Activated CD8-positive, alpha-beta T cell treated with anti-CD3 and anti-CD28 coated beads for 36 hours (primary cell): Measurements from ENCODE around the gene THOP1. TPM values are rescaled to one million over a fixed set of nuclear protein-coding genes. Genes with fewer than 3 reads are reported as not detected.

Experiments used
- ATAC-seq: fragments of 200-7000 bp; cut with Tn5 transposase; one replicate; pipeline ENCODE4 v1.10.0; 2021; ENCODE audit warnings: mild to moderate bottlenecking, moderate library complexity
- CTCF ChIA-PET: fragments of 350-600 bp; sonication (Branson Sonifier 250); formaldehyde crosslinking; loops from one replicate; lab custom pipeline; 2021; ENCODE audit warnings: antibody characterized with exemption; lab: Charles Lee
- POLR2A ChIA-PET: fragments of 350-600 bp; sonication (Branson Sonifier 250); formaldehyde crosslinking; loops from one replicate; lab custom pipeline; 2021; ENCODE audit warnings: antibody characterized with exemption; lab: Charles Lee
- DNase-seq: peaks from one replicate; pipeline ENCODE4 v3.0.0-alpha.2; 2020
- H3K27ac Mint-ChIP-seq: one replicate; pipeline ENCODE4 v1.8.0; 2021; ENCODE audit warnings: mild to moderate bottlenecking, mixed read lengths
- H3K27me3 Mint-ChIP-seq: one replicate; pipeline ENCODE4 v1.8.0; 2021; ENCODE audit warnings: mixed read lengths
- H3K36me3 Mint-ChIP-seq: one replicate; pipeline ENCODE4 v1.8.0; 2021; ENCODE audit warnings: low read depth, mixed read lengths
- H3K4me1 Mint-ChIP-seq: one replicate; pipeline ENCODE4 v1.8.0; 2021; ENCODE audit warnings: low read depth, mixed read lengths
- H3K4me3 Mint-ChIP-seq: one replicate; pipeline ENCODE4 v1.8.0; 2021; ENCODE audit warnings: mild to moderate bottlenecking, moderate library complexity, mixed read lengths
- H3K9me3 Mint-ChIP-seq: one replicate; pipeline ENCODE4 v1.8.0; 2021; ENCODE audit warnings: mixed read lengths
- intact Hi-C: fragments of 100-400 bp; cut with micrococcal nuclease; formaldehyde crosslinking; loops from one replicate; pipeline ENCODE4 v1.10.0; 2022
- total RNA-seq, 2 experiments: library from RNA; stranded (reverse); gene quantifications; one replicate each; pipeline ENCODE4 v1.2.3, GENCODE V29; 2021
- TF ChIP-seq, protein P1 (sequence below): fragments of 200-600 bp; IDR thresholded peaks from one replicate; pipeline ENCODE4 v1.8.0; 2022; ENCODE audit warnings: antibody characterized with exemption, mild to moderate bottlenecking

Gene THOP1
- total RNA-seq, 2 experiments from 2014 or later: 157 to 158 TPM

DNA sequence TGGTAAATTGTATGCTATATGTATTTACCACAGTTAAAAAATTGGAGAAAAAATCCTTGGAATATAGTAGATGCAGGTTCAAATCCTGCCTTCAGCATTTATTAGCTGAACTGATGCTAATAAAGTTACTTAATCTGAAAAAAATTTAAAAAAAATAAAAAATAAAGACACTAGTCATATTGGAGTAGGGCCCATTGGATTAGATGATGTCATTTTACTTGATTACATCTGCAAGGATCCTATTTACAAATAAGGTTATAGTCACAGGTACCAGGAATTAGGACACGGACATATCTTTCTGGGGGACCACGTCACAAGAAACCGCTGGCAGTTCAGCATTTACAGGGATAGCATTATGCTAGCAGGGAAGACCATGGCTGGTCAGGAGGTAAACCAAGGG, 62.2 kb downstream of the THOP1 start:
- peaks cover 15% of the 10 kb centered on the region for H3K9me3 Mint-ChIP-seq
- intact Hi-C loops: no loop called here
- no peak overlapping the region for H3K27ac Mint-ChIP-seq
- H3K4me1 Mint-ChIP-seq: peaks cover 15% of the 10 kb centered on the region
- no peak overlapping the region for H3K4me3 Mint-ChIP-seq
- CTCF ChIA-PET: interaction anchor here (0.9 kb wide), 1 partner anchor 40 kb away, joined by 3 read pairs; no protein-coding TSS in a partner anchor
- H3K27me3 Mint-ChIP-seq: no peaks in the 10 kb centered on the region
- peaks cover 35% of the 10 kb centered on the region for H3K36me3 Mint-ChIP-seq
- no peak for ATAC-seq
- POLR2A ChIA-PET: no interaction called here
- TF ChIP-seq, protein P1, sequence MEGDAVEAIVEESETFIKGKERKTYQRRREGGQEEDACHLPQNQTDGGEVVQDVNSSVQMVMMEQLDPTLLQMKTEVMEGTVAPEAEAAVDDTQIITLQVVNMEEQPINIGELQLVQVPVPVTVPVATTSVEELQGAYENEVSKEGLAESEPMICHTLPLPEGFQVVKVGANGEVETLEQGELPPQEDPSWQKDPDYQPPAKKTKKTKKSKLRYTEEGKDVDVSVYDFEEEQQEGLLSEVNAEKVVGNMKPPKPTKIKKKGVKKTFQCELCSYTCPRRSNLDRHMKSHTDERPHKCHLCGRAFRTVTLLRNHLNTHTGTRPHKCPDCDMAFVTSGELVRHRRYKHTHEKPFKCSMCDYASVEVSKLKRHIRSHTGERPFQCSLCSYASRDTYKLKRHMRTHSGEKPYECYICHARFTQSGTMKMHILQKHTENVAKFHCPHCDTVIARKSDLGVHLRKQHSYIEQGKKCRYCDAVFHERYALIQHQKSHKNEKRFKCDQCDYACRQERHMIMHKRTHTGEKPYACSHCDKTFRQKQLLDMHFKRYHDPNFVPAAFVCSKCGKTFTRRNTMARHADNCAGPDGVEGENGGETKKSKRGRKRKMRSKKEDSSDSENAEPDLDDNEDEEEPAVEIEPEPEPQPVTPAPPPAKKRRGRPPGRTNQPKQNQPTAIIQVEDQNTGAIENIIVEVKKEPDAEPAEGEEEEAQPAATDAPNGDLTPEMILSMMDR: no peak
- no peak for DNase-seq

DNA sequence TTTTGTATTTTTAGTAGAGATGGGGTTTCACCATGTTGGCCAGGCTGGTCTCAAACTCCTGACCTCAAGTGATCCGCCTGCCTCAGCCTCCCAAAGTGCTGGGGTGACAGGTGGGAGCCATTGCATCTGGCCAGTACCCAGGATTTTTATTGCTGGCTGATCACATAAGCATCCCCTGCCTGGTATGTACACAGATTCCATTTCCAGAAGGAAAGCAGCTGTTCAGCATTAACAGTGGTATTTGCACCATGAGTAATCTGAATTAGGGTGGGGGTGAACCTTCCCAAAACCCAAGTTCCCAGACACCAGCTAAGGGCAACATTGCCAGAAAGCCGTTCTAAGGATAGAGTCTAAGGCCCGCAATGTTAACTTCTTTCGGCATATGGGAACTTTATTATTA, 63.3 kb downstream of the THOP1 start:
- Mint-ChIP-seq H3K4me3 (no peak overlapping the region), H3K4me1 (peaks cover 12% of the 10 kb centered on the region), H3K27ac (no peak overlapping the region), H3K9me3 (peaks cover 26% of the 10 kb centered on the region), H3K27me3 (no peaks in the 10 kb centered on the region), H3K36me3 (peaks cover 46% of the 10 kb centered on the region)
- POLR2A ChIA-PET: no interaction called here
- intact Hi-C loops: no loop called here
- TF ChIP-seq, protein P1: no peak
- ATAC-seq (no peak), DNase-seq (no peak)
- CTCF ChIA-PET: interaction anchor here (1.1 kb wide), 1 partner anchor 8 kb away, joined by 3 read pairs; the partner anchor contains the start of gene ZNF555

DNA sequence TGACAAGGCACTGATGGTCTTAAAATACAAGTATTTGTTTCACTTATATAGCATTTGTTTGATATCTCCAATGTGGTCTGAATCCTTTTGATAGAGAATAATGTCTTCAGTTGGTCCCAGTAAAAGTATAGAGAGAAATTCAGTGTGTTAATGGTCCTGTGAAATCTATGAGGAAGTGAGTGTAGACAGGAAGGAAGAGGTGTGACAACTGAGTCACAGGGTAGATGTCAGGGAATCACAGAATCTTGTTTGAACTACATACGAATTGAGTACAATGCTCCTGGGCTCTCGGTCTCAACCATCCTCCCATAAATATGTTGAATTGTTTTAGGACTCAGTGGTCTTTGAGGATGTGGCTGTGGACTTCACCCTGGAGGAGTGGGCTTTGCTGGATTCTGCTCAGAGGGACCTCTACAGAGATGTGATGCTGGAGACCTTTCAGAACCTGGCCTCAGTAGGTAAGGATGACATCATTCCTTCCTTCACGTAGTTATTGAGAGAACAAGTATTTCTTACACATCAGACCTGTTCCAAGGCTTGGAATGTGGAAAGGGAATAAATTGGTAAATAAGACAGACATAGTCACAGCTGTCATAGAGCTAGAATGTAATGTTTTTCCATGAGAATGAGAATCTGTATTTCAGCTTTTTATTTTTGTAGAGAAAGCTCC, 65.1 kb downstream of the THOP1 start:
- TF ChIP-seq, protein P1: no peak
- DNase-seq (no peak), ATAC-seq (peak; percentile 55)
- Mint-ChIP-seq H3K36me3 (peaks cover 55% of the 10 kb centered on the region), H3K4me3 (peak overlapping the region; percentile 5), H3K27me3 (no peaks in the 10 kb centered on the region), H3K4me1 (peaks cover 12% of the 10 kb centered on the region), H3K9me3 (peaks cover 39% of the 10 kb centered on the region), H3K27ac (peak overlapping the region; percentile 81)
- CTCF ChIA-PET: interaction anchor here (0.7 to 1.3 kb wide), 3 partner anchors 9 to 694 kb away, joined by 3 read pairs; partner anchors contain the start of gene ZNF555
- intact Hi-C loops: no loop called here
- POLR2A ChIA-PET: interaction anchor here (0.6 kb wide), 1 partner anchor 146 kb away, joined by 3 read pairs; no protein-coding TSS in a partner anchor

DNA sequence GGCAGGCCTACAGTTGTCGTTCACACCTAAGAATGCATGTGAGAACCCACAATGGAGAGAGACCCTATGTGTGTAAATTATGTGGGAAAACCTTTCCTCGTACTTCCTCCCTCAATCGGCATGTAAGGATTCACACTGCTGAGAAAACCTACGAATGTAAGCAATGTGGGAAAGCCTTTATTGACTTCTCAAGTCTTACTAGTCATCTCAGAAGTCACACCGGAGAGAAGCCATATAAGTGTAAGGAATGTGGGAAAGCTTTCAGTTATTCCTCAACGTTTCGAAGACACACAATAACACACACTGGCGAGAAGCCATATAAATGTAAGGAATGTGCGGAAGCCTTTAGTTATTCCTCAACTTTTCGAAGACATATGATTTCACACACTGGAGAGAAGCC, 67.3 kb downstream of the THOP1 start:
- ATAC-seq (no peak), DNase-seq (no peak)
- intact Hi-C loops: no loop called here
- Mint-ChIP-seq H3K27ac (no peak overlapping the region), H3K36me3 (peaks cover 57% of the 10 kb centered on the region), H3K4me1 (peaks cover 25% of the 10 kb centered on the region), H3K4me3 (no peak overlapping the region), H3K9me3 (peaks cover 48% of the 10 kb centered on the region), H3K27me3 (no peaks in the 10 kb centered on the region)
- TF ChIP-seq, protein P1: no peak
- ChIA-PET POLR2A (no interaction called here), CTCF (no interaction called here)

DNA sequence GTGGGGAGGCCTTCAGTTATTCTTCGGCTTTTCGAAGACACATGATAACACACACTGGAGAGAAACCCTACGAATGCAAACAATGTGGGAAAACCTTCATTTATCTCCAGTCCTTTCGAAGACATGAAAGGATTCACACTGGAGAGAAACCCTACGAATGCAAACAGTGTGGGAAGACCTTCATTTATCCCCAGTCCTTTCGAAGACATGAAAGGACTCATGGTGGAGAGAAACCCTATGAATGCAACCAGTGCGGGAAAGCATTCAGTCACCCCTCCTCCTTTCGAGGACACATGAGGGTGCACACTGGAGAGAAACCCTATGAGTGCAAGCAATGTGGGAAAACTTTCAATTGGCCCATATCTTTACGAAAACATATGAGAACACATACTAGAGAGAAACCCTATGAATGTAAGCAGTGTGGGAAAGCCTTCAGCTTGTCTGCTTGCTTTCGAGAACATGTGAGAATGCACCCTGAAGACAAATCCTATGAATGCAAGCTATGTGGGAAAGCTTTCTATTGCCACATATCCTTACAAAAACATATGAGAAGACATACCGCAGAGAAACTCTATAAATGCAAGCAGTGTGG, 67.8 kb downstream of the THOP1 start:
- H3K9me3 Mint-ChIP-seq: peaks cover 48% of the 10 kb centered on the region
- no peak overlapping the region for H3K27ac Mint-ChIP-seq
- POLR2A ChIA-PET: interaction anchor here (1.7 kb wide), 1 partner anchor 11 kb away, joined by 4 read pairs; the partner anchor contains the start of gene ZNF555
- no peak for ATAC-seq
- no peaks in the 10 kb centered on the region for H3K27me3 Mint-ChIP-seq
- CTCF ChIA-PET: no interaction called here
- no peak overlapping the region for H3K4me3 Mint-ChIP-seq
- H3K36me3 Mint-ChIP-seq: peaks cover 57% of the 10 kb centered on the region
- peaks cover 25% of the 10 kb centered on the region for H3K4me1 Mint-ChIP-seq
- no peak for DNase-seq
- TF ChIP-seq, protein P1: no peak
- intact Hi-C loops: no loop called here
